ENCODE measurements around the gene FBH1.
"Not testable (repeated sequence)": the region's sequence is repeated elsewhere in the genome, so short reads cannot be mapped to it uniquely, and the experiment has no call there.

FBH1 gene

DNA sequence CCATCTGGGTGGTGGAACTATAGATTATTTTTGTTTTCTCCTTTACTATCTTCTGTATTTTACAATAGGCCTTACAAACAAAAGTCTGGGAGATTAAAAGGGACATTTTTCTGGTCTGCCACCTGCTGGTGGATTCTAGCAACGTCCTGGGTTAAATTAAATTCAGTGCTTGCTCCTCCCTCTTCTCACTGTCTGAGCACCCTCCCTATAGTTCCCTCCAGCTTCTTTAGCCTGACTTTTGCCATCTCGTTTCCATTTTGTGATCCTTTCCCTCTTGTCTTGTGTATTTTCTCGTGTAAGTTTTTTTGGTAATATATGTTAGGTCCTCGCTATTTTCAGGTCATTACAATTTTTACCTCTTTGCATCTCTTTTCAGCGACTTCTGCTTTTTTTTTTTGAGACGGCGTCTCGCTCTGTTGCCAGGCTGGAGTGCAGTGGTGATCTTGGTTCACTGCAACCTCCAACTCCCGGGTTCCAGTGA is 16.5 kb upstream of the FBH1 start:
- peak; percentile 31 to 58 (median 48) for DNase-seq (ENCODE audit: low read depth in 4 of 4, low spot score in 1 of 4)

DNA sequence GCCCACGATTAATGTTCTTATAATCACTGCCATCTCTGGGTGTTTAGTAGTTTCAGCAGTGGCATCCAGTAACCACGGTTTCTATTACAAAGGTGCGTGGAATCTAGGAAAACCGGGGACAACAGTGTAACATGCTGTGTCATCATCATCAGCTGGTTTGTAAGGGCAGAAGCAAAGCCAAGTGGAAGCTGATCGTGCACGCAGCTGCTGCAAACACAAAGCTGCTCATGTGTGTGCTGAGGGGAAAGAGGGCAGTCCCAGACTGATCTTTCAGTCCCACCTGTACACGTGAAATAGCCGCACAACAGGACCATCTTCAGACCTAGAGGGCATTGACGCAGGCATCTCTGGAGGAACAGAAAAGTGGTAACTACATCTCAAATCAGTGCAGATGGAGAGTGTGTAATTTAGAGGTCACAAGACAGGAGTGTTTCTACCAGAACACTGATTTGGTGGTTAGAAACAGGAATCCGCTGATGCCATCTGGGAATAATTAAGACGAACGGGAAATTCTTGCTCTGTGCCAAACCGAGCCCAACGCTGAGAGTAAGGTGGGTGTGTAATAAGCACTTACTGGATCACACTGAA is 13.8 kb upstream of the FBH1 start:
- no peak for DNase-seq (ENCODE audit: low read depth in 4 of 4, low spot score in 1 of 4)

DNA sequence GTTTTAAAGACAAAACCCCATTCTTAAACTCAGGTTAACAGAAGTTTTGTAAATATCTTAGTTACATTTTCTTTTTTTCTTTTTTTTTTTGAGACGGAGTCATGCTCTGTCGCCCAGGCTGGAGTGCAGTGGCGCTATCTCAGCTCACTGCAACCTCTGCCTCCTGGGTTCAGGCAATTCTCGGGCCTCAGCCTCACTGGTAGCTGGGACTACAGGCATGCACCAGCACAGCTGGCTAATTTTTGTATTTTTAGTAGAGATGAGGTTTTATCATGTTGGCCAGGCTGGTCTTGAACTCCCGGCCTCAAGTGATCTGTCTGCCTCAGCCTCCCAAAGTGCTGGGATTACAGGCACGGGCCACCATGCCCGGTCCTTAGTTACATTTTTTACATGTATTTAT is 13.0 kb upstream of the FBH1 start:
- not testable (repeated sequence) for DNase-seq (ENCODE audit: low read depth in 4 of 4, low spot score in 1 of 4)

DNA sequence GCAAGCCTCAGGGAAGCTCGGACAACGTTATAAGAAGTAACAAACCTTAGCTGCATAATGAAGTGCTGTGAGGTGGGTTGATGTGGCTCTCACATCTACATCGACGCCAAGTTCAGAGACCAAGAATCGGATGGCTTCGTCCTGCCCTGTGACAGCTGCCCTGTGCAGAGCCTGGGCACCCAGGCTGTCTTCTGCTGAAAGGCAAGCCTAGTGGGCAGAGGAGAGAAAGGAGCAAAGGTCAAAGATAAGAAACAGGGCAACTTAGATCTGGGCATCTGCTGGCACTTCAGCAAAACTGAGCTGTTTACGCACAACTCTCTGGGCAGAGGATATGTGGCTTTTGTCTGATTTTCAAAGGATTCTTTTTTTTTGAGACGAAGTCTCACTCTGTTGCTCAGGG is 7.1 kb upstream of the FBH1 start:
- DNase-seq (ENCODE audit: low read depth in 4 of 4, low spot score in 1 of 4), result no peak

DNA sequence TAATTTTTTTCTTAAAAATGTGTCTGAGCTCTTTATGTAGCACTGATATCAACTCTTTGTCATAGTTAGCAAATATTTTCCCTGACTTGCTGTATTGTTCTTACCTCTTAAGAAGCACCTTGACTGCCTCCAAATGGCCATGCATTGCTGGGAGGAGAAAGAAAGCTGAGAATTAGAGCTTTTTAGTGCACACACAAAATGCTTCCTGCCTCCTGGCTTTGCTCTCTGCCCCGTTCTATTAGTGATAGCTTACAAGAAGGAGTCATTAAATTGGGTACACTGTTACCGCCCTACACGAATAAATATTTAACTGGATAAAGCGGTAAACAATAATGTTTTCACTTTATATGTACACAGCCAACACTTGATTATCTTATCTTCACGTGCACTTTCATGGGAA is 4.4 kb upstream of the FBH1 start:
- no peak for DNase-seq (ENCODE audit: low read depth in 4 of 4, low spot score in 1 of 4)

DNA sequence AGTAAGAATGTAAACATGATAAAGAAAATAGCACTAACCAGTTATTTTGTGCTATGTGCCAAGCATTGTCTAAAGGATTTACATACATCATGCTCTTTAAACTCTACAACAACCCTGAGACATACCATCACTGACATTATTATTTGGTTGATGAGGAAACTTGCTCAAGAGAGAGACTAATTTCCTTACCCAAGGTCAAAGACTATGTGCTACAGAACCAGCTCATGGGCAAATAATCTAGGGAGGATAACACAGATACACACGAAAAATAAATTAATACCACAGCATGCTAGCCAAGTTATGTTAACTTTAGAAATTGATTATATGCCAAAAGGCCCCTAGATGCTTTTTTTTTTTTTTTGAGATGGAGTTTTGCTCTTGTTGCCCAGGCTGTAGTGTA is 3.0 kb upstream of the FBH1 start:
- DNase-seq (ENCODE audit: low read depth in 4 of 4, low spot score in 1 of 4), result no peak

DNA sequence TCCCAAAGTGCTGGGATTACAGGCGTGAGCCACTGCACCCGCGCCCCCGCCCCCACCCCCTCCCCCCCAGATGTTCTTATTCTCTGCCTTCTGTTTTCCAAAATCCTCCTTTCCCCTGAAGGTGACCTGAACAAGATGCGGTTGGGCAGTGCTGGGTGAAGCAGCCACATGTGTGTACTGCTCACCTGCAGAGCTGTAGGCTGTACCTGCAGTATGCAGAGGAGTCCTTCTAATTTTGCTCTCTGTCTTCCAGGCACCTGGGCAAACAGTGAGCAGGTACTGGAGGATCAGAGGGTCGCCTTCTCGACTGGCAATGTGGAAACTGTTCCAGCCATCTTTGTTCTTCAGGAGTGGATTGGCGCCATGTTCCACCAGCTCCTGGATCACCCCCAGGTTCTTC is 2.4 kb upstream of the FBH1 start:
- DNase-seq (ENCODE audit: low read depth in 4 of 4, low spot score in 1 of 4), result no peak

DNA sequence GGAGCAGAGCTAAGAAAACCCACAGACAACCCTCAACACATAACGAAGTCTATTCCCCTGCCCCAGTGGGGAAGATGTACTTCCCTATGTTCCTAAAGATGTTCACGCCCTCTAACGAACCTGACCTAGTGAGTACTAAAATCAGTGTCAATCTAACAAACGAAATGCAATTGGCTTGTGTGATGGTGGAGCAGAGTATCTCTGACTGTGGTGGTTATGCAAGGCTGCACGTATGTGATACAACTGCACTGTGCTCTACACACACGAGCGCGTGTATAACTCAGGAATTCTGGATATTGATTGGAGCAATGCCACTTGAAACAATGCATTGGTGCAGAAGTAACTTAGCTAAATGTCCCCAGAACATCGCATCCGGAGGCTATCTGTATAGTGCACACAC is 1.7 kb upstream of the FBH1 start:
- no peak for DNase-seq (ENCODE audit: low read depth in 4 of 4, low spot score in 1 of 4)

DNA sequence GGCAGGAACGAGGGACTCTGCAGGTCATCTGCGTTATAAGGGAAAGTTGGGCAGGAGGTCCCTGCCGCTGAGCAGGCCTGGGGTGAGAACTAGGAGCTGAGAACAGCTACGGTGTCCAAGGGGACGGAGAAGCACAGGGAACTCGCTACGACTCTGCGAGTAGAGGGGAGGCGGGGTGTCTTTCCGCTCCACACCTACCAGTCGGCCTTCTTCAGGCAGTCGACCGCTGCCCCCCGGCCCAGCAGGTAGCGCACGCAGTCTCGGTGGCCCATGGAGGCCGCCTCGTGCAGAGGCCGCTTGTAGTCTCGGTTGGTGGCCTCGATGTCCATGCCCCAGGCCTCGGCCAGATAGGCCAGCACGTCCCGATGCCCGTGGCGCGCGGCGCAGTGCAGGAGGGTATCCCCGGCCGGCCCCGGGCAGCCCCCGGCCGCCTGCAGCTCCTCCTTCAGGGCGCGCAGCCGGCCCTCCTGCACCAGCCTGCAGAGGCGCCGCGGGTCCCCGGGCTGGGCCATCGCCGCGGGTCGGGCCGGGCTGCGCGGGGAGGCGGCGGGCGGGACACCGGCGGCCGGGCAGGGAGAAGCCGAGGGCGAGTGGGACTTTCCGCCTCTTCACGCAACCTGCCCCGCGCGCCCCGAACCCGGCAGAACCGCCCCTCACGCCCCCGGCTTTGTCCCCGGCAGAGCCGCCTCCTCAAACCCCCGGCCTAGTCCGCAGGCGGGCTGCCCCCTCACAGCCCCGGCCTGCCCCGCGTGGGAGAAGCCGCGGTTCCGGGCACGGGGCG is 1.0 kb upstream of the FBH1 start:
- DNase-seq (ENCODE audit: low read depth in 4 of 4, low spot score in 1 of 4), result peak in 3 of 4 experiments; percentile 10 to 21 (median 15)

DNA sequence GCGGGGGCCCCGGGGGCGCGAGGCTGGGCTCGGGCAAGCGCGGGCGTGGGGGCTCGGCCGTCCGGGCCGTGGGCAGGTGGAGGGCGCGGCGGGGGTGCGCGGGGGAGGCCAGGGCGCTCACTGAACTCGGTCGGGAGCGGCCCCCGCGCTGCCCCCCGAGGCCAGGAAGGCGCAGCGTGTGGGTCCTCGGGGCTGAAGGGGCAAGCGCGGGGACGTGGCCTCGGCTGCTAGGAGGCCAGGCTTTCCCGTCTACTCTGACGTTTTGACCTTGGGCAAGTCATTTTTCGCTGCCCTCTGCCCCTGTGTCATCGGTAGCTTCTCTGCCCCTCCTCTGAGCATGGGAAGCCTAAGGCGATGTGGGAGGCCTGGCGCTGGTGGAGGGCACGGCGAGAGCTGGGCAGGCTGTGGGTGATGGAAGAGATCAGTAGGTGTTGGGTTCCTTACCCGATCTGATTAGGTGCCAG is 441 bp downstream of the FBH1 start:
- DNase-seq (ENCODE audit: low read depth in 4 of 4, low spot score in 1 of 4), result peak in 1 of 4 experiments; percentile 5

DNA sequence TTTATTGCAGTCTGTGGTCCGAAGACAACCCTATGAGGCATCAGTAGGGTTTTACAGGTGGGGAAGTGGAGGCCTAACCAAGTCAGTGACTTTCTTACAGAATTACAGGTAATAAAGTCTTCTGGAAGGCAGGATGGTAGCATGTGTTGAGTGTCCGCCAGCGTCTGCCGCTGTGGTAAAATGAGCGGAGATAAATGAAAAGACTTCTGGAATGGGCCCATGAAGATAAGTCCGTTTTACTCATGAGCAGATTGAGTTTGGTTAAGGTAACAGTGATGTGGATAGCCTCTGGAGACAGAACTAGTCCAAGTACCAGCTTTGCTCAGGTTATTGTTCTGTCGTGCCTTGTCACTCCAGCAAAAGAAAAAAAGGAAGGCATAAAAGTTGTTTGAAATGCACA is 966 bp downstream of the FBH1 start:
- DNase-seq (ENCODE audit: low read depth in 4 of 4, low spot score in 1 of 4), result no peak

DNA sequence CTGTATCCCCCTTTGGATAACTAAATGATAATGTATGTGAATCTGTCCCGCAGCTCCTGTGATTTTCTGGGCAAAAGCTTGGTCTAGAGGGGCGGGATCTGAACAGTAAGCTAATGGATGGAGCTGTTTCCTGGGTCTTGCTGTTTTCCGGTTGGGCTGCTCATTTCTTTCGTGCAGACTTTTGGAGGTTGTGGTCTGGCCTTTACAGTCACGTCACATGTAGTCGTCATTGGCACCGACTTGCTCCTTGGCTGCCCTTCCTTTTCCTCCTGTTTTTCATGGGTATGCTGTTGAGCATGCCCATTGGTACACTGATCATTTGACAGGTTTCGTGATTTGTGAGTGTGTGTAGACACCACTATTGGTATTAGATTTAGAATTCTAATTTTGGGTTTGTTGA is 2.0 kb downstream of the FBH1 start:
- no peak for DNase-seq (ENCODE audit: low read depth in 4 of 4, low spot score in 1 of 4)

DNA sequence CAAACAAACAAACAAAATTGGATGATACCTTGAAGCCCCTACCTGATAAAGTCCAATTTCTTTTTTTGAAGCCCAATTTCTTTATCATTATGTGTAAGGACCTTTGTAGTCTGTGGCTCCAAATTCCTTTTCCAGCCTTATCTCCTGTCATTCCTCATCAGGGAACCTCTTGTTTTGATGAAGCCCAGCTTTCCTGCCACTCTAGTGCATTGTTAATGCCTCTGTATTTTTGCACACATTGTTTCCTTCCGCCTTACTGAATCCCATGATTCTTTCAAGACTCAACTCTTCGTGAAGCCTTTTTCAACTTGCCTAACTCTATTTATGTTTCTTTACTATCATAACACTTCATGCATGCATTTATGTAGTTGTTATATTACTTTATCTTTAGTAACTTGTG is 3.3 kb downstream of the FBH1 start:
- DNase-seq (ENCODE audit: low read depth in 4 of 4, low spot score in 1 of 4), result no peak

DNA sequence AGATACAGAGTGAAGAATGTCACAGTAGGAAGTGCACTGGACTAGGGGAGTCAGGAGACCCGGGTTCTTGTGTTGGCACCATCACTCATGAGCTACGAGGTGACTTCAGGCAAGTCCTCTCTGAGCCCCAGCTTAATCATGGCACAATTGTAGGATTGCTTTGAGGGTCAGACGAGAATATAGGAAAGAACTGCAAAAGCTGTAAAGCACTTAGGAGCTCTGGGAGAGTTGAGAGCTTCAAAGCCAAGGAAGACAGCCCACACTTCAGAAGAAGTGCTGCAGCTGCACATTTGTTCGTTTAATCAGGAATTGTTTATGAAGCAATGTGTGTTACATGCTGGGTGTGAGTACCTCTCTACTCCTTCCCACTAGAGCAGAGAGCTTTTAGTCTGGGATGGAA is 4.4 kb downstream of the FBH1 start:
- DNase-seq (ENCODE audit: low read depth in 4 of 4, low spot score in 1 of 4), result no peak

DNA sequence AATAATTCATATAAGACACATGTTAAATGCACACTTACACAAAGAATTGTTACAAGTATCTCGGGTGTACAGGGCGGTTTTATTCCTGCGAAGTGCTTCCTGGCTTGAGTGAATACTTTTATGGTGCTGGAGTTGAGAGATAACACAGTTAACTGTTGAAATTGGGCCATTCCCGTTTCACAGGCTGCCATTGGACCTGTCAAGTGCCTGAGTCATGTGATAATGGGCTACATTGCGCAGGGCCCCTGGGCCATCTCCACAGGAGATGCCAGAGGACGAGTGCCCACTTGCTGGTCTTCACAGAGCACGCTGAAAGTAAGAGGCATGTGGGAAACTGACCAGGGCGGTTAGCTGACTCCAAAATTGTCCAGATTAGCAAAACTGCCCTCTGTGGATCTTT is 4.8 kb downstream of the FBH1 start:
- no peak for DNase-seq (ENCODE audit: low read depth in 4 of 4, low spot score in 1 of 4)

DNA sequence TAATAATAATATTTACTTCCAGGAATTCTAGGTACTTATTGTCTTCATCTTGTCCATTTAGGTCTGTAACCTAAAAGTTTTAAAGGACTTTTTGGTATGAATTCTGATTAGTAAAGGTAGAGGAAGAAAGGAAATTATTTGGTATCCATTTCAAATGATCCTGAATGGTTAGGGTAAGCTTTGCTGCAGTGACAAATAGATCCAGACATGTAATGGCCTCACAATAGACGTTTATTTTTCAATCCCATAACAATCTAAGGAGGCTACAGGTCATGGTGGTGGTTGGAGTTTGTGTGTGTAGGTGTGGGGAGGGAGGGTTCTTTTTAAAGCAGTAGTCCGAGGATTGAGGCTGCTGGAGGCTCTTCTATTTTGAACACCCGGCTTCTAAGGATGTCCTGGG is 5.3 kb downstream of the FBH1 start:
- DNase-seq (ENCODE audit: low read depth in 4 of 4, low spot score in 1 of 4), result no peak

DNA sequence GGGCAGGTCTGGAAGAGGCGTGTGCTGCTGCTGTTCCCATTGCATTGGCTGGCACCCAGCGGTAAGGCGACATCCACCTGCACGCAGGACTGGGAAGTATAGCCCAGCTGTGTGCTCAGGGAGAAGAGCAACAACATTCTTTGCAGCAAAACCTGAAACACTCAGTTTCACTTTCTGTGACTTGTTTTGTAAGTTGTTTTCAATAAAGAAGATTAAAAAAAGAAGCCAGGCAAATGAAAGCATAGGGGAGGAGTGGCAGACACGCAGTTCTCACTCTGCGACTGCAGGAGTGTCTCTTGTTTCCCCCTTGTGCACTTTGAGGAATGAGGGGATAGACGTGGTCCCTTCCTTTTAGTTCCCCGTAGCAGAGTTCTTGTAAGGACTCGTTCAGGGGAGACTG is 5.8 kb downstream of the FBH1 start:
- no peak for DNase-seq (ENCODE audit: low read depth in 4 of 4, low spot score in 1 of 4)

DNA sequence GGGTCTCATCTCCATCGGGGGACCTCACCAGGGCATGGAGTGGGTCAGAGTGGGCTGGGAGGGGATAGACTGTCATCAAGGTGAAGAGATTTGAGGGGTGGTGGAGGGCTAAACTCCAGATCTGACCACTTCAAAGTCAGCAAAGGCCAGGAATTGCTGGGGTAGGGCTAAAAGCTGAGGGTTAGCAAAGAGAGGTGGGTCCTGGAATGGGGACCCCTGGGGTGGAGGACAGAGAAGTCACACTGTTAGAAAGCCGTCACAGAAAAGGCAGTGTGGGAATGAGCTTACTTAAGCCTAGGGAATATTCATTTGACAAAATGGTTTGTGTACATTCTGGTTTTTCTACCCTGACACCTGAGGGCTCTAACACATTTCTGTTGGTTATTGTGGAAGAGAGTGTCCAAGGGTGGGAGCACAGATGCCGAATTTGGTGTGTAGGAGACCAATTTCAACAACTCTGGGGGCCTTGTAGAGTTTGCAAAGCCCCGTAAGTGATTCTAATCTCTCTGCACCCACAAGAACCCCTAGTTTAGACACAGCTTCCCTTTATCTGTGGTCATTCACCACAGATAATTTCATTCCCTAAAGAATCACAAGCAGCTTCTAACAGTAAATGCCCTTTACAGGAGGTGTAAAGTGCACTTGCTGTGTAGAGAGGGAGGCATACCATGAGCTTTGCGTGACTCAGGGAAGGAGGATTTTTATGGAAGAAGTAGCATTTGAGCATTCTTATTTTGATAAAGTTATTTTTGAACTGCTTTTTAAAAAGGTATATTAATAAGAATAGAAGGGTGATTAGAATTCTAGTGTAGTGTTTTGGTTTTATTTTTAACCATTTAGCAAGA is 6.4 kb downstream of the FBH1 start:
- DNase-seq (ENCODE audit: low read depth in 4 of 4, low spot score in 1 of 4), result no peak

DNA sequence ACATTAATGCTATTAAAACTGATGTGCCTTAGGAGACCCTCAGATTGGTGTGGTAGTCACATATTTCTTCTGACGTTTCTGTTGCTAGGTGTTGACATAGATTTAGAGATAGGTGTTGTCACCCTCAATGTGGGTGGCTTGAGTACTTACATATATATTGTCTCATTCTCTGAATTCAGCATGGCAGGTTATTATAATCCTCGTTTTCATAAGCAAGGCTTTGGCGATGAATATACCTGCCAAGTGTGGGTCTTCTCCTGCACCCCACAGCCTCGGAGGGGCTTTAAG is 7.0 kb downstream of the FBH1 start:
- no peak for DNase-seq (ENCODE audit: low read depth in 4 of 4, low spot score in 1 of 4)

DNA sequence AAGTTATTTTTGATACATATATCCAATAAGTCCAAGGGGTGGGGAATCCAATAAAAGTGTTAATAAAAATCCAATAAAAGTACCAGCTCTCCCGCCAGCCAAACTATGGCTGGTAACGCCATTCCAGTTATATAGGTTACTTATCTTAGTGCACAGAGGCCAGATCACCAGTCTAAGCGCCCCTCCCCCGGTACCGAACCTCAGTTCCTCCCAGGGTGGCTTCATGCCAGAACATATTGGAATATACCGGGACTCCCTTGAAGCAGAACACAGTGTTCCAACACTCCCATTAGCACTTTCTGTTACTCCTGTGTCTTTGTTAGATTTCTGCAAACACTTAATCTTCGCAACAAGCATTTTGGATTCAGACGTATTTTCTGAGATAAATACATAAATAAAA is 7.5 kb downstream of the FBH1 start:
- DNase-seq (ENCODE audit: low read depth in 4 of 4, low spot score in 1 of 4), result no peak

DNA sequence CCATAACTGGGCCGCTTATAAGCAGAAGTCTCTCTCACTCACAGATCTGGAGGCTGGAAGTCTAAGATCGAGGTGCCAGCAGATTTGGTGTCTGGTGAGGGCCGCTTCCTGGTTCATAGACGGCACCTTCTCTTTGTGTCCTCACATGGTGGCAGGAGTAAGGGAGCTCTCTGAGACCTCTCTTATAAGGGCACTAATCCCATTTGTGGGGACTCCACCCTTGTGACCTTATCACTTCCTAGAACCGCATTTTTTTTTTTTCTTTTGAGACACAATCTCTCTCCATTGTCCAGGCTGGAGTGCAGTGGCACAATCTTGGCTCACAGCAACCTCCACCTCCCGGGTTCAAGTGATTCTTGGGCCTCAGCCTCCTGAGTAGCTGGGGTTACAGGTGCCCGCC is 8.1 kb downstream of the FBH1 start:
- DNase-seq (ENCODE audit: low read depth in 4 of 4, low spot score in 1 of 4), result no peak

DNA sequence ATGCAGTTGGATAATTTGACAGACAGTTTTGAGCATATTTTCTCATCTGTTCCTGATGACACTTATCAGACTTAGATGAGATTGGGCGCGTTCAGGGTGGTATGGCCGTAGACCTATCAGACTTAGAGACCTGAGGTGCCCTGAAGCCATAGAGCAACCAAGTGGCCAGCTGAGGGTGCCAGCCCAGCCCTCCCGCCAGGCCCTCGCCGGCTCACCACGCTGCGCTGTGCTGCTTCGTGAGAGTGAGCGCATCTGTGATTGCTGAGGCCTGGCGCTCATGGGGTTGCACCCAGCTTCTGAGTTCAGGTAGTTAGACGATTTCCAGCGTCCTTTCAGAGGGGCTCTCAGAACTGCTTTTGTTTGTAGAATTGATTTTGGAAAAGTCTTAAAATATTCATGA is 10.2 kb downstream of the FBH1 start:
- DNase-seq (ENCODE audit: low read depth in 4 of 4, low spot score in 1 of 4), result no peak

All from stimulated activated CD4-positive, alpha-beta T cell treated with anti-CD3 and anti-CD28 coated beads, Interleukin-1b, Interleukin-23, amount 100 ng/mL, for 24 hours (primary cell).